Measurements from ENCODE around the gene RALA.

DNA sequence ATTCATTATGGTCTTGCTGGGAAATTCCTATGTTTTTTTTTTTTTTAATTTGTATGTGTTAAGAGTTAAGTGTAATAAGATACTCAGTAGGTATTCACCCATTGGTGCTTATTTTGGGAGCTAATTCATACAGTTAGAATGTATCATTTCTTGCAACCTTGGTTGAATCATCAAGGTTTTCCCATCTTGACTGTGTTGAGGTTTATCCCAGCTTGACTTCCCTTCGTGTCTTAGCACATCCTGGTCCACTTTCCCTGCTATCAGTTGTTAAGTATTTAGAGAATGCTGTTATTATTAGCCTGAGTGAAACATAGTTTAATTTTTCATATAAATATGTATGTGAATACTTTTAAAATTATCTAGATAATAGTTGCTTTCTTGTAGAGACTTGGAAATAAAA lies 20.8 kb downstream of the RALA start:
- TF ChIP-seq, protein P1, sequence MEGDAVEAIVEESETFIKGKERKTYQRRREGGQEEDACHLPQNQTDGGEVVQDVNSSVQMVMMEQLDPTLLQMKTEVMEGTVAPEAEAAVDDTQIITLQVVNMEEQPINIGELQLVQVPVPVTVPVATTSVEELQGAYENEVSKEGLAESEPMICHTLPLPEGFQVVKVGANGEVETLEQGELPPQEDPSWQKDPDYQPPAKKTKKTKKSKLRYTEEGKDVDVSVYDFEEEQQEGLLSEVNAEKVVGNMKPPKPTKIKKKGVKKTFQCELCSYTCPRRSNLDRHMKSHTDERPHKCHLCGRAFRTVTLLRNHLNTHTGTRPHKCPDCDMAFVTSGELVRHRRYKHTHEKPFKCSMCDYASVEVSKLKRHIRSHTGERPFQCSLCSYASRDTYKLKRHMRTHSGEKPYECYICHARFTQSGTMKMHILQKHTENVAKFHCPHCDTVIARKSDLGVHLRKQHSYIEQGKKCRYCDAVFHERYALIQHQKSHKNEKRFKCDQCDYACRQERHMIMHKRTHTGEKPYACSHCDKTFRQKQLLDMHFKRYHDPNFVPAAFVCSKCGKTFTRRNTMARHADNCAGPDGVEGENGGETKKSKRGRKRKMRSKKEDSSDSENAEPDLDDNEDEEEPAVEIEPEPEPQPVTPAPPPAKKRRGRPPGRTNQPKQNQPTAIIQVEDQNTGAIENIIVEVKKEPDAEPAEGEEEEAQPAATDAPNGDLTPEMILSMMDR (IDR thresholded peaks at IDR 0.05) = no peak
- TF ChIP-seq POLR2A (IDR thresholded peaks at IDR 0.05) = no peak

Measured in testis (tissue), 2 donors.